Measurements from ENCODE around the gene AGAP1. TPM values are rescaled to one million over a fixed set of nuclear protein-coding genes. Genes with fewer than 3 reads are reported as not detected.

Gene AGAP1
- total and polyA plus RNA-seq, 11 donors, result 5.9 to 21.6 (median 18.9) TPM

DNA sequence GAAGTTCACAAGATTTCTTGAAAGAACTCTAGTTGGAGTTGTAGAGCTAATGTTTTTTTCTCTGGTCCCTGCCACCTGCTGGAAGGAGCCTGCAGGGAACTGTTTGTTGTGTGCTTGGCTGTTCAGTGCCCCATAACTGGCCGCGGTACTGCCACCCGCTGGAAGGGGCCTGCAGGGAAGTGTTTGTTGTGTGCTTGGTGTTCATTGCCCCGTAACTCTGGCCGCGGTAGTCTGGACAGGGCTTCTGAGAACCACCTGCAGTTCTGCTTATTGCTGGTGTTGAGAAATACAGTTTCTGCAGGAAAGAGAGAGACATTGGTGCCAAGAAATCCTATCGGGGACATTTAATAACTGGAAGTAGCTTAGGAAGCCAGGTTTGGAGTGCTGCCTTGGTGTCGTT is 58.1 kb downstream of the AGAP1 start:
- Histone ChIP-seq H3K27ac (no peak overlapping the region), H3K27me3 (no peaks in the 10 kb centered on the region), H3K4me3 (no peak overlapping the region), H3K36me3 (no peaks in the 10 kb centered on the region), H3K9me3 (no peaks in the 10 kb centered on the region), H3K4me1 (peaks cover 0 to 25% (median 13%) of the 10 kb centered on the region in 12 donors)
- DNase-seq (peak in 3 of 5 donors; percentile 37 to 61 (median 37)), ATAC-seq (peak; percentile 63 to 84 (median 74))
- intact Hi-C loops (cut with DNase I), result loop anchor here in 5 of 10 donors (5.0 to 10.0 kb wide), 5 partner anchors 50 to 415 kb away; partner anchors contain the start of gene AGAP1 (in 3 of the 5)
- no peak for TF ChIP-seq POLR2A (IDR thresholded peaks at IDR 0.05)
- TF ChIP-seq, protein P1, sequence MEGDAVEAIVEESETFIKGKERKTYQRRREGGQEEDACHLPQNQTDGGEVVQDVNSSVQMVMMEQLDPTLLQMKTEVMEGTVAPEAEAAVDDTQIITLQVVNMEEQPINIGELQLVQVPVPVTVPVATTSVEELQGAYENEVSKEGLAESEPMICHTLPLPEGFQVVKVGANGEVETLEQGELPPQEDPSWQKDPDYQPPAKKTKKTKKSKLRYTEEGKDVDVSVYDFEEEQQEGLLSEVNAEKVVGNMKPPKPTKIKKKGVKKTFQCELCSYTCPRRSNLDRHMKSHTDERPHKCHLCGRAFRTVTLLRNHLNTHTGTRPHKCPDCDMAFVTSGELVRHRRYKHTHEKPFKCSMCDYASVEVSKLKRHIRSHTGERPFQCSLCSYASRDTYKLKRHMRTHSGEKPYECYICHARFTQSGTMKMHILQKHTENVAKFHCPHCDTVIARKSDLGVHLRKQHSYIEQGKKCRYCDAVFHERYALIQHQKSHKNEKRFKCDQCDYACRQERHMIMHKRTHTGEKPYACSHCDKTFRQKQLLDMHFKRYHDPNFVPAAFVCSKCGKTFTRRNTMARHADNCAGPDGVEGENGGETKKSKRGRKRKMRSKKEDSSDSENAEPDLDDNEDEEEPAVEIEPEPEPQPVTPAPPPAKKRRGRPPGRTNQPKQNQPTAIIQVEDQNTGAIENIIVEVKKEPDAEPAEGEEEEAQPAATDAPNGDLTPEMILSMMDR (IDR thresholded peaks at IDR 0.05), result peak in 11 of 12 donors; percentile 30 to 74 (median 57)
- 20 to 26% (median 21%) methylated on average over 8 of the region's 8 CpGs for WGBS, 4 donors

DNA sequence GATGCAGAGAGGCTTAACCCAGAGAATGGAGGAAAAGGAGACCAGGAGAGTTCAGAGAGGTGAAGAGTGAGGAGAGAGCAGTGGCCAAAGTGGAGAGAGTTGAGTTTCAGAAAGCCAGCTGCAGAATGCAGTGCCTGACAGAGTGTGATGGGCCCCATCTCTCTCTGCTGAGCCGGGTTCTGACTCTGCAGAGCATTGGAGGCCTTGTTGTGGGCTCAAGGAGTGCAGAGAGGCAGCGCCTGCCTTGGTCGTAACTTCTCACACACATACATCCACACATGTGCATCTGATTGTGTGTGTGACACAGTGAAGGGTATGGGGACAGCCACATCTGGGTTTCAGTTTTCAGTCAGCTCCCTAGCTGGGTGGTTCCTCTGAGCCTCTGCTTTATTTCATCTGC is 58.8 kb downstream of the AGAP1 start:
- H3K36me3 ChIP-seq, result no peaks in the 10 kb centered on the region
- no peaks in the 10 kb centered on the region for H3K9me3 ChIP-seq
- H3K4me1 ChIP-seq, result peaks cover 0 to 25% (median 13%) of the 10 kb centered on the region in 12 donors
- no peak for DNase-seq
- 84 to 94% (median 89%) methylated on average over 3 of the region's 3 CpGs for WGBS, 4 donors
- no peak for TF ChIP-seq POLR2A (IDR thresholded peaks at IDR 0.05)
- TF ChIP-seq, protein P1 (IDR thresholded peaks at IDR 0.05), result no peak
- no peak for ATAC-seq
- H3K27ac ChIP-seq, result no peak overlapping the region
- intact Hi-C loops (cut with DNase I), result loop anchor here in 5 of 10 donors (5.0 to 10.0 kb wide), 5 partner anchors 50 to 415 kb away; partner anchors contain the start of gene AGAP1 (in 3 of the 5)
- H3K27me3 ChIP-seq, result no peaks in the 10 kb centered on the region
- H3K4me3 ChIP-seq, result no peak overlapping the region

DNA sequence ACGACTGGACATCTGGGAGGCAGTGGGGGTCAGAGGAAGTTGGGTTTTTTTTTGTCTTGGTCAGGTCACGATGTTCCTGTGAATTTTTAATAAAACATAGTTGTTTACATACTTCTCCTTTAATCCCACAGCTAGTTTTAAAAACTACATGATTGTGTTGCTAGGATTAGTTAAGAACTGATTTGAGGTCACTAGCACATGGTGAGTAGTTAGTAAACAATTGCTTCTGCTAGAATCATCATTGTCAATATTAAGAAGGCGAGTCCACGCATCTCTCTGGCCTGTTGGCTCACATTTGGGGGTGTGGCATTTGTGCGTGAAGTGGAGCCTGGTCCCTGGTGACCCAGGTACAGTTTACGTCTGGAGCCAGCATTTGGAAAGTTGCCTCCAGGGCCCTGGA is 59.4 kb downstream of the AGAP1 start:
- no peak for DNase-seq
- no peak for ATAC-seq
- TF ChIP-seq, protein P1 (IDR thresholded peaks at IDR 0.05), result no peak
- no peak for TF ChIP-seq POLR2A (IDR thresholded peaks at IDR 0.05)
- 61 to 84% (median 72%) methylated on average over 6 of the region's 6 CpGs for WGBS, 4 donors
- H3K27ac ChIP-seq, result no peak overlapping the region
- H3K4me3 ChIP-seq, result no peak overlapping the region
- intact Hi-C loops (cut with DNase I), result loop anchor here in 5 of 10 donors (5.0 to 10.0 kb wide), 5 partner anchors 51 to 416 kb away; partner anchors contain the start of gene AGAP1 (in 3 of the 5)
- H3K4me1 ChIP-seq, result peaks cover 0 to 26% (median 13%) of the 10 kb centered on the region in 12 donors
- no peaks in the 10 kb centered on the region for H3K9me3 ChIP-seq
- H3K36me3 ChIP-seq, result no peaks in the 10 kb centered on the region
- H3K27me3 ChIP-seq, result no peaks in the 10 kb centered on the region

DNA sequence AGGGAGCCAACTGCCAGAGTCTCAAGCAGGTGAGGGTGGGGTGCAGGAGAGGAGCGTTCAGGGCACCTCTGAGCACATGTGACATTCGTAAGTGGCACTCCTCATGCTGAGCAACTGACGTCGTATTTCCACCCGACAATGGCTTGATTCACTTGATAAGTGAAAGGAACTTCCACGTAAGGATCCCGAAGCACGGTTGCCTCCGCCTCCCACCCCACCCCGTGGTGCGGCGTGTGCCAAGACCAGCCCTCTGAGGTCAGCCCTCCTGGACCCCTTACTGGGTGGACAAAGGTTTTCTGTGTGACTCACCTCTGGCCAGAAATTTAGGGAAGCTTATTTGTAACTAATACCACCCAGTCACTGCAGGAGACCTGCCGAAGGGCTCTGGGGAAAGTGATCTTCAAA is 59.9 kb downstream of the AGAP1 start:
- peak in 1 of 4 donors; percentile 50 for ATAC-seq
- 67 to 85% (median 74%) methylated on average over 11 to 13 of the region's 13 CpGs for WGBS, 4 donors
- TF ChIP-seq, protein P1 (IDR thresholded peaks at IDR 0.05), result no peak
- no peak for TF ChIP-seq POLR2A (IDR thresholded peaks at IDR 0.05)
- no peak overlapping the region for H3K4me3 ChIP-seq
- H3K27me3 ChIP-seq, result no peaks in the 10 kb centered on the region
- H3K4me1 ChIP-seq, result peaks cover 0 to 30% (median 13%) of the 10 kb centered on the region in 12 donors
- H3K36me3 ChIP-seq, result no peaks in the 10 kb centered on the region
- intact Hi-C loops (cut with DNase I), result loop anchor here in 5 of 10 donors (5.0 to 10.0 kb wide), 5 partner anchors 51 to 416 kb away; partner anchors contain the start of gene AGAP1 (in 3 of the 5)
- DNase-seq, result no peak
- H3K27ac ChIP-seq, result no peak overlapping the region
- H3K9me3 ChIP-seq, result no peaks in the 10 kb centered on the region

Data from heart left ventricle (tissue), 16 donors.